ENCODE results near the gene LPCAT1.

The LPCAT1 gene

DNA sequence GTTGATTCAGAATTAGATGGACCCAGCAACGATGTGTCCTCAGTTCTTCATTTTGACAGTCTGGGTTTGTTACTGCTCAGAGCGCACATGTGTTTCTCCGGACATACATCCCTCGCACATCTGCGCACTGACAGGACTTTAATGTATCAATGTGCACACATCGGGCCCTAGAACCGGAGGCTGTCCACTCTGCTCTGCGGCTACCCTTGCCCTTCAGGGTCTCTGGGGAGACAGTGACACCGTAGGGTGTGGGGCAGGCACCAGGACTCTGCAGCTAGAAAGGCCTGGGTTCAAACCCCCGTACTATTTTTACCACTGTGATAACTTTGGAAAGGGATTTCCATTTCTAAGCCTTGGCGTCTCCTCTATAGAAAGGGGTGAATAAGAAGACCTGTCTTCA, 23.5 kb upstream of the LPCAT1 start:
- DNase-seq (ENCODE audit: extremely low read depth, low read depth) = no peak
- TF ChIP-seq, protein P1, sequence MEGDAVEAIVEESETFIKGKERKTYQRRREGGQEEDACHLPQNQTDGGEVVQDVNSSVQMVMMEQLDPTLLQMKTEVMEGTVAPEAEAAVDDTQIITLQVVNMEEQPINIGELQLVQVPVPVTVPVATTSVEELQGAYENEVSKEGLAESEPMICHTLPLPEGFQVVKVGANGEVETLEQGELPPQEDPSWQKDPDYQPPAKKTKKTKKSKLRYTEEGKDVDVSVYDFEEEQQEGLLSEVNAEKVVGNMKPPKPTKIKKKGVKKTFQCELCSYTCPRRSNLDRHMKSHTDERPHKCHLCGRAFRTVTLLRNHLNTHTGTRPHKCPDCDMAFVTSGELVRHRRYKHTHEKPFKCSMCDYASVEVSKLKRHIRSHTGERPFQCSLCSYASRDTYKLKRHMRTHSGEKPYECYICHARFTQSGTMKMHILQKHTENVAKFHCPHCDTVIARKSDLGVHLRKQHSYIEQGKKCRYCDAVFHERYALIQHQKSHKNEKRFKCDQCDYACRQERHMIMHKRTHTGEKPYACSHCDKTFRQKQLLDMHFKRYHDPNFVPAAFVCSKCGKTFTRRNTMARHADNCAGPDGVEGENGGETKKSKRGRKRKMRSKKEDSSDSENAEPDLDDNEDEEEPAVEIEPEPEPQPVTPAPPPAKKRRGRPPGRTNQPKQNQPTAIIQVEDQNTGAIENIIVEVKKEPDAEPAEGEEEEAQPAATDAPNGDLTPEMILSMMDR (IDR thresholded peaks at IDR 0.05; ENCODE audit: low read depth, low read length) = no peak

DNA sequence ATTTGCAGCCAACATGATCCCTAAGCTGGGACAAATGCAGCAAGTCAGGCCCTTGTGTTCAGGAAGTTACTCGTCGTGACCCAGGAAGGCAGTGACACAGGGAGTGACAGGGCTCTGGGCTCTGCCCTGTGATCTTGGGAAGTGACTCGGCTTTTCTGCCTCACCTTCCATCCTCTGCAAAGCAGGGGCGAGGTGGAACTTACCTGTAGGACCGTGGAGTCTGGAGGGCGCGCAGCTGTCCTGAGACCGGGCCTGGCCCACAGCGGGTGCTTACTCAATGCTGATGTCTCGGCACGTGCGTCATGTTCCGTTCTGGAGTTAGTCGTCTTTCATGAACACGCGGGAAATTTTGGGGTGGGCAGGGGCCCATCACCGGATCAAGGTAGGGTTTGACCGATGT, 22.8 kb upstream of the LPCAT1 start:
- TF ChIP-seq, protein P1 (IDR thresholded peaks at IDR 0.05; ENCODE audit: low read depth, low read length) = no peak
- DNase-seq (ENCODE audit: extremely low read depth, low read depth) = no peak

DNA sequence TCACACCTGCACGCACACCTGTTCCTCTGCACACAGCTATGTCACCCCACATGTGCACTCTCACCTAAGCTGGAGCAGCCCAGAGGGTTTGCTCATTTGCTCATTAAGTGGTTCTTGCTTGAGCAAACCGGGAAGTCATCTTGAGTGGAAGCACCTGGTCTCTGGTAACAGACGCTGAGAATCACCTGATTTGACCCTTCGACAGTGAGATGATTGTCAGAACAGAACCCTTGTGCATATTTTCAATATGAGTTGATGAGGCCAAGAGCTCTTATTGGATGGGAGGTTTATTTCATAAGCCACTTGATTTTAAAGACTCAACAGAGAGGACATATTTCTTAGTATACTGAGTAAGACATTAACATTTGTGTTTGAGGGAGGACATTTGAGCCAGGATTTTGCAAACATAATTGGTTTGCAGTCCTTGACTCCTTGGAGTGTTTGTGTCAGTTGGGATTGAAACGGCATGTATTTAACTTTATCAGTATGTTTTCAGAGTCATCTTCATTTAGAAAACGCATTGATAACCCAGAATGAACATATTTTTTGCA, 22.1 kb upstream of the LPCAT1 start:
- DNase-seq (ENCODE audit: extremely low read depth, low read depth) = no peak
- TF ChIP-seq, protein P1 (IDR thresholded peaks at IDR 0.05; ENCODE audit: low read depth, low read length) = no peak

DNA sequence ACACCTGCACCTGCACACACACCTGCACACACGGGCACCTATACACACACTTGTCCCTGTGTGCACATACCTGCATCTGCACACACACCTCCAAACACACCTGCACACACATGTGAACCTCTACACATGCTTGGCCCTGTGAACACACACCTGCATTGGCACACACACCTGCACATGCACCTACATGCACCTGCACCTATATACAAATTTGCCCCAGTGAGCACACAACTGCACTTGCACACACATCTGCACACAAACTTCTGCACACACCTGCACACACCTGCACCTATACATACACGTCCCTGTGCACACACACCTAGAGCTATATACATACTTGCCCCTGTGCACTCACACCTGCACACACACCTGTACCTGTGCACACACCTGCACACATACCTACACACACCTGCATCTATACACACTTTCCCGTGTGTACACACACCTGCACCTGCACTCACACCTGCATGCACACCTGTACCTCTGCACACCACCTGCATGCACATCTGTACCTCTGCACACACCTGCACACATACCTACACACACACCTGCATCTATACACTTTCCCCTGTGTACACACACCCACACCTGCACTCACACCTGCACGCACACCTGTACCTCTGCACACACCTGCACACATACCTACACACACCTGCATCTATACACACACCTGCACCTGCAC, 21.5 kb upstream of the LPCAT1 start:
- TF ChIP-seq, protein P1 (IDR thresholded peaks at IDR 0.05; ENCODE audit: low read depth, low read length) = no peak
- no peak for DNase-seq (ENCODE audit: extremely low read depth, low read depth)

DNA sequence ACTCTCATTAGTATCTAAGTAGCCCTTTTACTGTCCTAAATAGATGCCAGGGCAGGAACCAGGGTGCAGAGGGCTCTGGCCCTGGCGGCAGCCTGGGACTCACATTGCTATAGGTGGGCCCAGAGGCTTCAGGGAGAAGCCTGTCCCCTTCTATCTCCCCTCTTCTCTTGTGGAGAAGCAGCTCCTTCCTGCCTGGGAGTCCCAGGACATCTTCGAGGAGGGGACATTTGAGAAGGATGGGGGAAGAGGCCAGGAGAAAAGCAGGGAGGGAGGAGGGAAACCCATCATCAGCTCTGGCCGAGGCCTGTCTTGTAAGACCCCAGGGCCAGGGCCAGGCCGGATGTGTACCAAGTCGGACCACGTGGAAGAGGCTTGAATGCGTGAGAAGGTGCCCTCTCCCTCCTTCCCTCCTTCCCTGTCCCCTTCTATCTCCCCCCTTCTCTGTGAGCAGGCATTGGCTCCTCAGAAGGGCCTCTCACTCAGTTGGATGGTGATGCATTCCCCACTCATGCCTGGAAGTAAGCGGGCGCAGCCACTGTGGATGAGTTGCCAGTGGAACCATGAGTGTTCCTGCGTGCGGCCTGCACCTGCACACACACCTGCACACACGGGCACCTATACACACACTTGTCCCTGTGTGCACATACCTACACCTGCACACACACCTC, 20.7 kb upstream of the LPCAT1 start:
- TF ChIP-seq, protein P1 (IDR thresholded peaks at IDR 0.05; ENCODE audit: low read depth, low read length) = no peak
- no peak for DNase-seq (ENCODE audit: extremely low read depth, low read depth)

DNA sequence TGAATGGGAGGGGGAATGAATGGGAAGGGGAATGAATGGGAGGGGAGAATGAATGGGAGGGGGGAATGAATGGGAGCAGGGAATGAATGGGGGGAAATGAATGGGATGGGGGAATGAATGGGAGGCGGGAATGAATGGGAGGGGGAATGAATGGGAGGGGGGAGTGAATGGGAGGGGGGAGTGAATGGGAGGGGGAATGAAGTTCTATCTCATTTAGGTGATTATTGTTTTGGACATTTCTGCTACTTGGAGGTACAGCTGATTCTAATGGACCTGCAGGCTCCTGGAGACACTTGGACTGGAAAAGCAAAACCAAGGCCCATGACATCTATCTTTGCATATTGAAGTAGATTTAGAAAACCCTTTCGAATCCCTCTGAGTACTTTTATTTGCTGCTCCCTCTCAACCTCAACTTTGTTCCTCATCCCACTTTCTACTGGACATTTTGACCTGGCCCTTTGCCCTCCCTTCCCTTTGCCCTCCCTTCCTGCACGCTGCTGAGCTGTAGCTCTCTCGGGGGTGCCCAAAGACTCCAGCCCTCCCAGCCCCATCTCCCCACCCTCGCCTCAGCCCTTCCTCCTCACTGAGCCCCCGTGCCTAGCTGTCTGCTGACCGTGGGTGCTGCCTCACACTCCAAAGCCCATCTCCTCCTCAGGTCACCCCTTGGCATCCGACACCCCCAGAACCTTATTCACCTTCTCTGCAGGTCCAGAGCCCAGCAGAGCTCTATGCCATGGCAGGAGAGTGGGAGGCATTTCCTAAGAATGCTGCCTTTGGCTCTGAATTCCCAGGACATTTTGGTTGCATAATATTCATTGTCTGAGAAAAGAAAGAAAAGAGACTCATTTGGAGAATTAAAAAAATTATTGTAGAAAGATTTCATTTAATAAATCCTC, 19.9 kb upstream of the LPCAT1 start:
- DNase-seq (ENCODE audit: extremely low read depth, low read depth) = no peak
- TF ChIP-seq, protein P1 (IDR thresholded peaks at IDR 0.05; ENCODE audit: low read depth, low read length) = no peak

All from AG09319 (cell line).